PC-3 (cell line): Measurements from ENCODE around the gene GOLGB1.

Source experiments
- CTCF ChIP-seq: fragments of 300-600 bp; sonication (generic); conservative IDR thresholded peaks from 2 replicates; pipeline ENCODE4 v1.5.1; 2017; ENCODE audit warnings: antibody characterized with exemption, low read depth, mild to moderate bottlenecking, low read length
- EZH2 ChIP-seq: fragments of 300-600 bp; sonication (generic); IDR thresholded peaks from one replicate; pipeline ENCODE4 v1.6.1; 2017; ENCODE audit warnings: antibody characterized with exemption, mild to moderate bottlenecking, low read length; ENCODE audit not compliant: unreplicated experiment
- EZH2phosphoT487 ChIP-seq: fragments of 300-600 bp; sonication (generic); IDR thresholded peaks from 2 replicates; pipeline ENCODE4 v1.6.1; 2018; ENCODE audit warnings: mild to moderate bottlenecking, antibody characterized with exemption, low read length, borderline replicate concordance

- TF ChIP-seq CTCF (no peak), EZH2phosphoT487 (no peak), EZH2 (no peak)
Observed at GRCh38 chr3:121662742-121663141, 86.8 kb downstream of the GOLGB1 start.
